ENCODE results near the gene IDH3G.
"Not testable (repeated sequence)": the region's sequence is repeated elsewhere in the genome, so short reads cannot be mapped to it uniquely, and the experiment has no call there.

Gene IDH3G

DNA sequence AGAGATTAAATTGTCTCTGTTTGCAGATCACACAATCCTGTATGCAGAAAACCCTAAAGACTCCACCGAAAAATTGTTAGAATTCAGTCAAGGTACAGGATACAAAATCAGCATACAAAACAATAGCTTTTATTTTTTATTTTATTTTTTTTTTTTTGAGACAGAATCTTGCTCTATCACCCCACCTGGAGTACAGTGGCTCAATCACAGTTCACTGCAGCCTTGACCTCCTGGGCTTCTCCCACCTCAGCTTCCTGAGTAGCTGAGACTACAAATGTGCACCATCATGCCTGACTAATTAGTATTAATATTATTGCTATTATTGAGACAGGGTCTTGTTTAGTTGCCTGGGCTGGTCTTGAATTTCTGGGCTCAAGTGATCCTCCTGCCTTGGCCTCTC is 39.0 kb downstream of the IDH3G start:
- no peak for DNase-seq (ENCODE audit: low read depth)

- DNase-seq (ENCODE audit: low read depth): no peak
Measured at GRCh38 chrX:153750127-153750774, 43.9 kb downstream of the IDH3G start.

DNA sequence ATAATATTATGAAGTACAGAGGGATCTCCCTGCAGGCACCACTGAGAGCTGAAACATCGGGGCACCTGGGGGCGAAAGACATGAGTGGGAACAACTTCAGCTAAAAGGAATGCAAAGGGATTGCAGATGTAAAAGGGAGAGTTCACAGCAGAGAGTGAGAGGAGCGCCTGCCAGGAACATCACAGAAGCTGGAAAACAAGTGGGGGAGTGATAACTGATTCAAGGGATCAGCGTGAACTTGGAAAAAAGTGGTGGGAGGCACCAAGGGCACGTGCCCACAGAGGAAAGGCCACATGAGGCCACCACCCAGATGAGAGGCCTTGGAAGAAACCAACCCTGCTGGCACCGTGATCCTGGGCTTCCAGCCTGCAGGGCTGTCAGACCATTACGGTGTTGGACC is 45.2 kb downstream of the IDH3G start:
- DNase-seq (ENCODE audit: low read depth): not testable (repeated sequence)

DNA sequence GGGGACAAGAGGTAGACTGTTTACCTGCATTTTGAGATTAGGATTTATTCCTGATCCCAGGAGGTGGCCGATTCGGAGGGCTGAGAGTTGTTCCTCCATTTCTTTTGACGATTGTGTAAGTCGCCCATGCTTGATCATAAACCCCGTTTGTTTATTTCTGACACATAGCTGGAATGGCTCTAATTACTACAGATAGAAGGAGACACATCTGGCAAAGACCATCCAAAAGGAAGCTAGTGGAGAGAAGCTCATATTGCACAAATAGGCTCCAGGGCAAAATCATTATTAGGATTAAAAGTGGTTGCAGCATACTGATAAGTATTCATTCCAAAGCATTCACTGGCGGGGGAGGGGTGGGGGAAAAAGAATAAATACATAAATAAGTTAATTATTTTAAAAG is 47.2 kb downstream of the IDH3G start:
- not testable (repeated sequence) for DNase-seq (ENCODE audit: low read depth)

DNA sequence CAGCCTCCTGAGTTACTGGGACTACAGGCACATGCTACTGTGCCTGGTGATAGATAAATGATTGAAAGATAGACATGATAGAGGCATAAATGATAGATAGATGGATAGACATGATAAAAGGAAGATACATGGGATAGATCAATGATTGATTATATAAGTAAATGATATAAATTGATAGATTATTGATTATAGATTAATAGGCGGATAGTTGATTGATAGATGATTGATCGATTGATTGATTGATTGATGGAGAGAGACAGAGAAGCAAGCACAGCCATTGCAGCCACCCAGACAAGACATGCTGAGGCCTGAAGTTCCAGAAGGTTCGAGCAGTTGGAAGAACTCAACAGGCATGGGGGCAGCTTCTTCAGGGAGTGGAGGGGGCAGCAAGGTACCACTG is 47.8 kb downstream of the IDH3G start:
- no peak for DNase-seq (ENCODE audit: low read depth)

- not testable (repeated sequence) for DNase-seq (ENCODE audit: low read depth)
Measured at GRCh38 chrX:153745067-153745433, 49.1 kb downstream of the IDH3G start.

GRCh38 chrX:153744210-153745066 is 49.7 kb downstream of the IDH3G start:
- DNase-seq (ENCODE audit: low read depth): no peak

- DNase-seq (ENCODE audit: low read depth): not testable (repeated sequence)
Measured at GRCh38 chrX:153743468-153744209, 50.5 kb downstream of the IDH3G start.

DNA sequence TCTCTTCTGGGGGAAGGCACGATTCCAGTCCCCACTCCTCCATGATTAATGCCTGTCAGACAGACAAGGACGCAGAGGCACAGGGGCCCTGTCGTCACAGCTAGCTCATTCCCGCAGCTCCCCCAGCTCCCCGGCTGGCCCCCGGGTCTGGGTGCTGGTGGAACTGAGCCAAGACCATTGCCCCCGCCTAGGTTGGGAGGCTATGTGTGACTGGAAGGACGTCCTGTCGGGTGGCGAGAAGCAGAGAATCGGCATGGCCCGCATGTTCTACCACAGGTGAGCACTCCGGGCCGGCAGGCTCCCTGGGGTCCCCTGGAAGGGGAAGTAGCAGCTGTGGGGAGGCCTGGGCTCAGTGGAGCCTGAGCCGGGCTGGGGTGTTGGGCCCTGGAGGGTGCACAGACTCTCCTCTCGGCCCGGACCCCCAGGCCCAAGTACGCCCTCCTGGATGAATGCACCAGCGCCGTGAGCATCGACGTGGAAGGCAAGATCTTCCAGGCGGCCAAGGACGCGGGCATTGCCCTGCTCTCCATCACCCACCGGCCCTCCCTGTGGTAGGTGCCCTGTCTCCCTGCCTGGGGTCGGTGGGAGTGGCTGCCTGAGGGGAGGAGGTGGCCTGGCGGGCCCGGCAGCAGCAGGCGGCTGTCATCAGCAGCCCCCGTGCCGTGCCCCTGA is 51.2 kb downstream of the IDH3G start:
- DNase-seq (ENCODE audit: low read depth): not testable (repeated sequence)

DNA sequence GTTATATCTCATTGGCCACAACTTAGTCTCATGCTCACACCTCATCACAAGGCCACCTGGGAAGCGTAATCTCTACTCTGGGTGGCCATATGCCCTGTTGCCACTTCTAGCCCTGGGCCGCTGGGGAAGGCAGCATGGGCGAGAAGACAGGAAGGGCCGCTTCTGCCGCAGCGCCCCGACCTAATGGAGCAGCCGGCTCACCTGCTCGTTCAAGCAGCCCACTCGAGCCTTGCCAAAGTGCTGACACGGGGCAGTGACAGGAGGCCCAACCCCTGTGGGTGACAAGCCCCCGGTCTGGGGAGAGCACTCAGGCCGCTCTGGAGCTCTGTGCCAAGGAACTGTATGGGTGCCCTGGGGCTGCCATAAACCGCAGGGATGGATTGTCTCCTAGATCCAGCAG is 52.1 kb downstream of the IDH3G start:
- not testable (repeated sequence) for DNase-seq (ENCODE audit: low read depth)

DNA sequence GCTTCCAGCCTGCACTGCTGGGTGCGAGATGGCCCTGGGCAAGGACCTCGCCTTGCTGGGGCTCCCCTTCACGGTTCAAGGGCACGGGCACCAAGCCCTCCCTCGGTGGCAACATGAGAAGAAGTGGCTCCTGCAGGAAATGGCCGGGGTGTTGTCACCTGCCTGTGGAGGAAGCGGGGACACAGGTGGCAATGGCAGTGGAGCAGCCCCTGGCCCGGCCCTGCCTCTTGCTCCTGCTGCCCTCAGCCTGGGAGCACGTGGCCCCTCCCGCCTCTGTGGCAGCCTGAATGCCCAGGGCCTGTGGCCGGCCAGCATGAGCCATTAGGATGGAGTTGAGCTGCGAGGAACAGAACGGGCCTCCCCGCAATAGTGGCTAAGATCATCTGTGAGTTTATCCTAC is 52.7 kb downstream of the IDH3G start:
- DNase-seq (ENCODE audit: low read depth): no peak

GRCh38 chrX:153740631-153741222 is 53.4 kb downstream of the IDH3G start:
- DNase-seq (ENCODE audit: low read depth): no peak

GRCh38 chrX:153739754-153740486 is 54.3 kb downstream of the IDH3G start:
- DNase-seq (ENCODE audit: low read depth): no peak

DNA sequence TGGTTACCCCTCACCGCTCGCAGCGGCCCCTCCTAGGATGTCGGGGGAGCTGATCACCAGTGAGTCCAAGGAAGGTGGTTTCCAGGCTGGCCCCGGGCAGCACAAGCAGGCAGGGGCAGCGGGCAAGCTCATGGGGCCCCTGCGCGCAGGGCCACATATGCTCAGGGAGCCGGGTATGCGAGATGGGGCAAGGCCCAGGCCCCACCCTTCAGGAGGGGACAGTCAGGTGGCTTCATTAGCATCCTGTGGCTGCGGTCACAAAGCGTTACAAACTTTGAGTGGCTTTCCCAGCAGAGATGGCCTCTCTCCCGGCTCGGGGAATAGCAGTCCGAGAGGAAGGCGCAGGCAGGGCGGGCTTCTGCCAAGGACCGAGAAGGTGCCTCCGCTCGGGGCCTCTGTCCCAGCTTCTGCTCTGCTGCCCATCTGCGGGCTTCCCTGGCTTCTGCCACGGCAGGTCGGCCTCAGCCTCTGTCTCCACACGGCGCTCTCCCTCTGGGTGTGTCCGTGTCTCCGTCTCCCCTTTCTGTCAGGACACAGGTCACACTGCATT is 56.0 kb downstream of the IDH3G start:
- DNase-seq (ENCODE audit: low read depth): no peak

DNA sequence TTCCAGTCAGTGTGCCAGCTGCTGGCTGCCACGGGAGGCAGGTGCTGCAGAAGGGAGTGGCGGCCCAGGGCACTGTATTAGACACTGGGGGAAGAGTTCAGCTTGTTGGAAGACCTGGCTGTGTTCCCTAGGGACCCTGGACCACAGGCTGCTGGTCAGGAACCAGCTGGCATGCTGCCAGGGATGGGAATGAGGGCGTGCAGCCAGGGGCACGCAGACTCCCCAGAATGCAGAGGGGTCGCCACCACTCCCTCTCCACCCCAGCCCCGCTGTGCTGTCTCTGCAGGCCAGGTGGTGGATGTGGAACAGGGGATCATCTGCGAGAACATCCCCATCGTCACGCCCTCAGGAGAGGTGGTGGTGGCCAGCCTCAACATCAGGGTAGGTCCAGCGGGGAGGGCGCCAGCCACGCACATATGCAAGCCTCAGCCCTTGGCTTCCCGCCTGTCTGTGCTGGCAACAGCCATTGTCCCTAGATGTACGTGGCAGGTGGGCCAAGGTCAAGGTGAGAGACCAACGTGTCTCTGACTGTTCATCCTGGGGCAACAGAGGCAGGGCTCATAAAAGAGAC is 57.2 kb downstream of the IDH3G start:
- no peak for DNase-seq (ENCODE audit: low read depth)

DNA sequence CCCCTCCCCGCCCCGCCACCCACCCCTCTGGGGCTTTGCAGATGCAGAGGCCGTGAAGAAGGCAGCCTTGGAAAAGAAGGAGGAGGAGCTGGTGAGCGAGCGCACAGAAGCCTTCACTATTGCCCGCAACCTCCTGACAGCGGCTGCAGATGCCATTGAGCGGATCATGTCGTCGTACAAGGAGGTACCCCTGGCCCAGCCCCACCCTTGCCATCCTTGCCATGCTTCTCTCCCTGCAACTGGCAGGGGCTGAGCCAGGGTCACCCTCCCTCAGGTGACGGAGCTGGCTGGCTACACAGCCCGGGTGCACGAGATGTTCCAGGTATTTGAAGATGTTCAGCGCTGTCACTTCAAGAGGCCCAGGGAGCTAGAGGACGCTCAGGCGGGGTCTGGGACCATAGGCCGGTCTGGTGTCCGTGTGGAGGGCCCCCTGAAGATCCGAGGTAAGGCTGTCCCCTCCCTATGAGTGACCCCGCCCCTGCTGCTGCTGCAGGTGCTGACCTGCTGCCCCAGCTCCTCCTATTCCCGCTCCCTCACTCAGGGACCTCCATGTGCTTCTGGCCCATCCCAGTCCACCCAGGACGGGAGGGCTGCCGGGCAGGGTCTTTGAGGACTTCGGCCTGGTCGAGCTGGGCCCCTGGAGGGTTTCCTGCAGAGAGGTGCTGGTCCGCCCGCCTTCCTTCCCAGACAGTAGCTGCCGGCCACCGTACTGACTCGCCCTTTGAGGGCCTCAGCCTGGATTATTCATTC is 57.9 kb downstream of the IDH3G start:
- no peak for DNase-seq (ENCODE audit: low read depth)
